Measurements from ENCODE around the gene CPO.
"Not testable (repeated sequence)": the region's sequence is repeated elsewhere in the genome, so short reads cannot be mapped to it uniquely, and the experiment has no call there.

Gene CPO

GRCh38 chr2:206939340-206939739 is at the start of gene CPO:
CPO (plus strand) TSS chr2:206939518; CDS start chr2:206939600, 82 bp downstream.
- intact Hi-C loops (cut with DNase I): no loop called here

GRCh38 chr2:206890179-206890578 is 49.1 kb upstream of the CPO start:
- DNase-seq: no peak
- intact Hi-C loops (cut with DNase I): no loop called here

More at GRCh38 chr2:206939340-206939739, at the start of gene CPO:
- no peak for DNase-seq

GRCh38 chr2:206890926-206891325 is 48.4 kb upstream of the CPO start:
- intact Hi-C loops (cut with DNase I): no loop called here
- DNase-seq: no peak

- intact Hi-C loops (cut with DNase I): no loop called here
- no peak for DNase-seq
Observed at GRCh38 chr2:206915121-206915520, 24.2 kb upstream of the CPO start.

GRCh38 chr2:206918263-206918662 is 21.1 kb upstream of the CPO start:
- intact Hi-C loops (cut with DNase I): no loop called here
- DNase-seq: peak in 4 of 42 donors; percentile 3 to 42 (median 10)

GRCh38 chr2:206920310-206920709 is 19.0 kb upstream of the CPO start:
- no peak for DNase-seq
- intact Hi-C loops (cut with DNase I): no loop called here

- intact Hi-C loops (cut with DNase I): no loop called here
- no peak for DNase-seq
Observed at GRCh38 chr2:206920951-206921350, 18.4 kb upstream of the CPO start.

GRCh38 chr2:206921529-206921928 is 17.8 kb upstream of the CPO start:
- intact Hi-C loops (cut with DNase I): no loop called here
- DNase-seq: no peak

GRCh38 chr2:206935991-206936842 is 3.1 kb upstream of the CPO start:
- DNase-seq: no peak
- intact Hi-C loops (cut with DNase I): no loop called here

GRCh38 chr2:206936843-206937230 is 2.5 kb upstream of the CPO start:
- no peak for DNase-seq
- intact Hi-C loops (cut with DNase I): no loop called here

- no peak for DNase-seq
- intact Hi-C loops (cut with DNase I): no loop called here
Observed at GRCh38 chr2:206937555-206937954, 1.8 kb upstream of the CPO start.

GRCh38 chr2:206940546-206940945 is 1.2 kb downstream of the CPO start:
- no peak for DNase-seq
- intact Hi-C loops (cut with DNase I): no loop called here

- intact Hi-C loops (cut with DNase I): no loop called here
Observed at GRCh38 chr2:206942592-206943478, 3.5 kb downstream of the CPO start.

GRCh38 chr2:206953404-206953803 is 14.1 kb downstream of the CPO start:
- intact Hi-C loops (cut with DNase I); DNase-seq: not testable (repeated sequence)

More at GRCh38 chr2:206942592-206943478, 3.5 kb downstream of the CPO start:
- no peak for DNase-seq

GRCh38 chr2:206955253-206955652 is 15.9 kb downstream of the CPO start:
- DNase-seq: no peak
- intact Hi-C loops (cut with DNase I): no loop called here

- DNase-seq: no peak
- intact Hi-C loops (cut with DNase I): no loop called here
Observed at GRCh38 chr2:206958261-206958660, 18.9 kb downstream of the CPO start.

- peak in 10 of 42 donors; percentile 3 to 52 (median 22) for DNase-seq
Observed at GRCh38 chr2:206962966-206963365, 23.6 kb downstream of the CPO start.

GRCh38 chr2:206968134-206969086 is 29.1 kb downstream of the CPO start:
- intact Hi-C loops (cut with DNase I): no loop called here
- DNase-seq: peak in 1 of 42 donors; percentile 31

More at GRCh38 chr2:206962966-206963365, 23.6 kb downstream of the CPO start:
- intact Hi-C loops (cut with DNase I): no loop called here

GRCh38 chr2:206969192-206969591 is 29.9 kb downstream of the CPO start:
- intact Hi-C loops (cut with DNase I): no loop called here
- DNase-seq: peak in 1 of 42 donors; percentile 34
